GM23338 (cell line): Measurements from ENCODE around the gene HOXA3. TPM values are rescaled to one million over a fixed set of nuclear protein-coding genes. Genes with fewer than 3 reads are reported as not detected.

Source experiments
- ATAC-seq: fragments of 200-7000 bp; cut with Tn5 transposase; 3 replicates; pipeline ENCODE4 v1.9.1; 2020
- DNase-seq: peaks from one replicate; pipeline ENCODE4 v3.0.0-alpha.2; 2015; ENCODE audit warnings: low spot score
- H2AFZ ChIP-seq: fragments of 200-600 bp; sonication (generic); 2 replicates; pipeline ENCODE4 v1.8.0; 2016; ENCODE audit warnings: antibody characterized with exemption, mild to moderate bottlenecking, moderate library complexity
- H3F3A ChIP-seq: fragments of 200-600 bp; sonication (generic); replicated peaks from 2 replicates; pipeline ENCODE4 v1.8.0; 2017; ENCODE audit warnings: antibody characterized with exemption, mixed run types, low read depth
- H3K27ac ChIP-seq: fragments of 200-600 bp; sonication (generic); 2 replicates; pipeline ENCODE4 v1.6.1; 2016; ENCODE audit warnings: low read depth
- H3K27me3 ChIP-seq: fragments of 200-600 bp; sonication (generic); 2 replicates; pipeline ENCODE4 v1.8.0; 2016; ENCODE audit warnings: mild to moderate bottlenecking, mixed run types, moderate library complexity; ENCODE audit not compliant: insufficient read depth
- H3K36me3 ChIP-seq: fragments of 200-600 bp; sonication (generic); 2 replicates; pipeline ENCODE4 v1.8.0; 2016; ENCODE audit warnings: mild to moderate bottlenecking; ENCODE audit not compliant: insufficient read depth
- H3K4me1 ChIP-seq: fragments of 200-600 bp; sonication (generic); 2 replicates; pipeline ENCODE4 v1.8.0; 2016; ENCODE audit warnings: mild to moderate bottlenecking, moderate library complexity; ENCODE audit not compliant: insufficient read depth
- H3K4me2 ChIP-seq: fragments of 200-600 bp; sonication (generic); 2 replicates; pipeline ENCODE4 v1.7.1; 2017; ENCODE audit warnings: mixed run types
- H3K4me3 ChIP-seq: fragments of 200-600 bp; sonication (generic); 2 replicates; pipeline ENCODE4 v1.6.1; 2016; ENCODE audit warnings: mixed run types
- H3K79me2 ChIP-seq: fragments of 200-600 bp; sonication (generic); replicated peaks from 2 replicates; pipeline ENCODE4 v1.8.0; 2017; ENCODE audit warnings: mild to moderate bottlenecking; ENCODE audit not compliant: insufficient read depth
- H3K9me2 ChIP-seq: fragments of 200-600 bp; sonication (generic); 2 replicates; pipeline ENCODE4 v1.8.0; 2017; ENCODE audit not compliant: insufficient read depth
- H4K20me1 ChIP-seq: fragments of 200-600 bp; sonication (generic); replicated peaks from 2 replicates; pipeline ENCODE4 v1.8.0; 2017; ENCODE audit warnings: mild to moderate bottlenecking; ENCODE audit not compliant: insufficient read depth
- H3K27ac Mint-ChIP-seq: 2 replicates; pipeline ENCODE4 v1.8.0; 2020; ENCODE audit warnings: inconsistent platforms, mild to moderate bottlenecking, moderate library complexity, mixed read lengths
- H3K27me3 Mint-ChIP-seq: 3 replicates; pipeline ENCODE4 v1.8.0; 2022; ENCODE audit warnings: low read depth, mild to moderate bottlenecking, moderate library complexity, mixed read lengths, inconsistent platforms; ENCODE audit not compliant: insufficient read depth, poor library complexity
- H3K36me3 Mint-ChIP-seq: 3 replicates; pipeline ENCODE4 v1.8.0; 2021; ENCODE audit warnings: low read depth, mild to moderate bottlenecking, inconsistent platforms, moderate library complexity, mixed read lengths
- H3K4me1 Mint-ChIP-seq: 3 replicates; pipeline ENCODE4 v1.8.0; 2020; ENCODE audit warnings: mild to moderate bottlenecking, inconsistent platforms, mixed read lengths
- H3K4me3 Mint-ChIP-seq: 3 replicates; pipeline ENCODE4 v1.8.0; 2021; ENCODE audit warnings: moderate library complexity, mild to moderate bottlenecking, inconsistent platforms, mixed read lengths
- H3K9me3 Mint-ChIP-seq: 3 replicates; pipeline ENCODE4 v1.8.0; 2020; ENCODE audit warnings: moderate library complexity, mild to moderate bottlenecking, inconsistent platforms, mixed read lengths
- CREB1 ChIP-seq: fragments of 250-450 bp; sonication (Bioruptor Pico); IDR thresholded peaks from 2 replicates; pipeline ENCODE4 v1.5.0; 2020; ENCODE audit warnings: low read depth, mild to moderate bottlenecking, moderate library complexity
- EZH2 ChIP-seq: fragments of 200-600 bp; sonication (generic); IDR thresholded peaks from one replicate; pipeline ENCODE4 v1.8.0; 2017; ENCODE audit warnings: antibody characterized with exemption, mild to moderate bottlenecking, low read depth; ENCODE audit not compliant: unreplicated experiment
- EZH2phosphoT487 ChIP-seq: fragments of 200-600 bp; sonication (generic); IDR thresholded peaks from one replicate; pipeline ENCODE4 v1.8.1; 2018; ENCODE audit warnings: antibody characterized with exemption; ENCODE audit not compliant: unreplicated experiment
- JUNB ChIP-seq: IDR thresholded peaks from one replicate; pipeline ENCODE4 v1.6.1; 2016; ENCODE audit warnings: antibody characterized with exemption; ENCODE audit not compliant: unreplicated experiment
- STAT1 ChIP-seq: IDR thresholded peaks from one replicate; pipeline ENCODE4 v1.6.1; 2016; ENCODE audit warnings: antibody characterized with exemption; ENCODE audit not compliant: unreplicated experiment
- ZNF114 ChIP-seq: fragments of 250-450 bp; sonication (Bioruptor Pico); IDR thresholded peaks from 2 replicates; pipeline ENCODE4 v1.5.0; 2020; ENCODE audit warnings: mild to moderate bottlenecking, moderate library complexity
- ZNF331 ChIP-seq: fragments of 250-450 bp; sonication (Bioruptor Pico); IDR thresholded peaks from 2 replicates; pipeline ENCODE4 v1.5.0; 2020; ENCODE audit warnings: low read depth, mild to moderate bottlenecking, moderate library complexity
- polyA plus RNA-seq: library from polyadenylated mRNA; unstranded; fragments of >200 nt; fragmentation: Nextera tagmentation; extraction: Ambion mirVana; gene quantifications from 2 replicates; pipeline ENCODE4 v1.2.1, GENCODE V29; 2016
- total RNA-seq: library from RNA; depleted of rRNA; stranded (reverse); fragments of >200 nt; shearing (Covaris generic); gene quantifications from 2 replicates; pipeline ENCODE4 v1.2.3, GENCODE V29; 2014
- TF ChIP-seq, protein P1 (sequence below), 2 experiments: fragments of 200-600 bp in 1 of 2; sonication (generic) in 1 of 2; conservative IDR thresholded peaks; 2 replicates each; pipeline versions ENCODE4 v1.5.1 to v1.6.1; 2016 to 2017; ENCODE audit warnings: antibody characterized with exemption in 2 of 2, low read depth in 2 of 2, mild to moderate bottlenecking in 2 of 2, moderate library complexity in 1 of 2

Gene HOXA3
- total and polyA plus RNA-seq, 2 experiments from 2014 or later = not detected

DNA sequence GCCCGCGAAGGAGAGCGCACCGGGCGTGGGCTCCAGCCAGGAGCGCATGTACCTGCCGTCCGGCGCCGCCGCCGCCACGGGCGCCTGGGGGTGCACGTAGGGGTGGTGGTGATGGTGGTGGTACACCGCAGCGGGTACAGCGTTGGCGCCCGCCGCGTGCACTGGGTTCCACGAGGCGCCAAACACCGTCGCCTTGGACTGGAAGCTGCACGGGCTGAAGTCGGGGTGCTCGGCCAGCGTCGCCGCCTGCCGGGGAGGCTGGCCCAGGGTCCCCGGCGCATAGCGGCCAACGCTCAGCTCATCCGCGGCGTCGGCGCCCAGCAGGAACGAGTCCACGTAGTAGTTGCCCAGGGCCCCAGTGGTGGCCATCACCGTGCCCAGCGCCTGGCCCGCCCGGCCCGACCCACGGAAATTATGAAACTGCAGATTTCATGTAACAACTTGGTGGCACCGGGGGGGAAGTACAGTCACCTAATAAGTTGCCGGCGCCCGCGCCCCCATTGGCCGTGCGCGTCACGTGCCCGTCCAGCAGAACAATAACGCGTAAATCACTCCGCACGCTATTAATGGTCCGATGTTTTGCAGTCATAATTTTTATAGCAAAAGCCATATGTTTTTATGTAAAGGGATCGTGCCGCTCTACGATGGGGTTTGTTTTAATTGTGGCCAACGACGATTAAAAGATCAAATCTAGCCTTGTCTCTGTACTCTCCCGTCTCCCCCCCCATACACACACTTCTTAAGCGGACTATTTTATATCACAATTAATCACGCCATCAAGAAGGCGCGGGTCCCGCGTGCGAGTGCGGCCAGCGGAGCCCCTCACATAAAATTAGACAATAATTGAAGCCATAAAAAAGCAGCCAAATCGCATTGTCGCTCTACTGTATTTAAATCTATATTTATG lies 13.0 kb upstream of the HOXA3 start, which contains the start of gene HOXA9:
HOXA9 (minus strand) TSS at position 449 of the 907 bp plus-strand sequence; CDS start at position 369, 80 bp downstream.
- Histone ChIP-seq H3K4me2 (peak within 1 kb of the TSS; percentile 65), H3K27me3 (peaks cover 100% of the 10 kb centered on the region), H4K20me1 (peaks cover 44% of the 10 kb centered on the region), H3K79me2 (no peaks in the 10 kb centered on the region), H3F3A (peaks cover 31% of the 10 kb centered on the region), H3K36me3 (no peaks in the 10 kb centered on the region; the same call in 1 of the 2 replicates), H3K4me1 (peaks cover 4% of the 10 kb centered on the region), H3K4me3 (peak within 1 kb of the TSS; percentile 43; the same call in 1 of the 2 replicates), H2AFZ (peak within 1 kb of the TSS; percentile 85; the same call in 1 of the 2 replicates), H3K27ac (no peak within 1 kb of the TSS), H3K9me2 (no peaks in the 10 kb centered on the region)
- Mint-ChIP-seq H3K27ac (no peak within 1 kb of the TSS), H3K9me3 (peaks cover 11% of the 10 kb centered on the region; the same call in 2 of the 3 replicates), H3K27me3 (peaks cover 99% of the 10 kb centered on the region), H3K4me1 (peaks cover 13% of the 10 kb centered on the region), H3K4me3 (peak within 1 kb of the TSS; percentile 43; the same call in 1 of the 3 replicates), H3K36me3 (no peaks in the 10 kb centered on the region; the same call in 2 of the 3 replicates)
- ATAC-seq (peak; percentile 1; the same call in 2 of the 3 replicates), DNase-seq (peak; percentile 54)
- TF ChIP-seq EZH2 (peak; percentile 91), CREB1 (CRISPR knock-in tag) (no peak), ZNF114 (CRISPR knock-in tag) (no peak), JUNB (no peak), EZH2phosphoT487 (peak; percentile 88)

DNA sequence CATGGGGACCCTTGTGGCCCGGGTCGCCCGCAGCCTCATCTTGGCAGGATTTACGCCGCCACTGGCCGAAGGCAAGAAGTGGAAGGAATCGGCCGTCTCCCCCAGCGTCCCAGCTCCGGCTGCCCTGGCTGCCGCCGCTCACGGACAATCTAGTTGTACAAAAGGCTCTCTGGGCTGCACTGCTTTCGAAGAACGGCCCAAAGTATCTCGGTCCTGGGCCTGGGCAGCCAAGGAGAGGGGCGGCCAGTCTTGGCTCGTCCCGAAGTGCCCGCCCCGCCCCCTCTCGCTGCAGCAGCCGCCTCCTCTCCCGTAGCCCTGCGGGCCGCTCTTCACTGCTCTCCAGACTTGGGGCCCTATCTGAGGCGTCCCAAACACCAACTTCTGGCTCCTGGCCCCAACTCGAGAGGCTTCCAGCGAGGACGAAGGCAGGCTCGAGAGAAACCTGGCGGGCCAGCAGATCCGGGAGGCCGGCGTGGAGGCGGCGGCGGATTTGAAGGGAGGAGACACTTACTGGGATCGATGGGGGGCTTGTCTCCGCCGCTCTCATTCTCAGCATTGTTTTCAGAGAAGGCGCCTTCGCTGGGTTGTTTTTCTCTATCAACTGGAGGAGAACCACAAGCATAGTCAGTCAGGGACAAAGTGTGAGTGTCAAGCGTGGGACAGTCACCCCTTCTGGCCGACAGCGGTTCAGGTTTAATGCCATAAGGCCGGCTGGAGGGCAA lies 12.1 kb upstream of the HOXA3 start:
- H3K79me2 ChIP-seq = no peaks in the 10 kb centered on the region
- H3K4me2 ChIP-seq = peak overlapping the region; percentile 65
- Mint-ChIP-seq H3K4me3 (no peak overlapping the region; the same call in 2 of the 3 replicates), H3K36me3 (no peaks in the 10 kb centered on the region; the same call in 2 of the 3 replicates), H3K27me3 (peaks cover 99% of the 10 kb centered on the region), H3K9me3 (peaks cover 8% of the 10 kb centered on the region; the same call in 2 of the 3 replicates), H3K4me1 (peaks cover 13% of the 10 kb centered on the region), H3K27ac (no peak overlapping the region)
- no peak overlapping the region for H3K27ac ChIP-seq
- H2AFZ ChIP-seq = peak overlapping the region; percentile 85; the same call in 1 of the 2 replicates
- ATAC-seq = peak; percentile 17
- H3K9me2 ChIP-seq = no peaks in the 10 kb centered on the region
- H4K20me1 ChIP-seq = peaks cover 44% of the 10 kb centered on the region
- DNase-seq = peak; percentile 72
- no peaks in the 10 kb centered on the region for H3K4me1 ChIP-seq
- H3K27me3 ChIP-seq = peaks cover 100% of the 10 kb centered on the region
- TF ChIP-seq EZH2 = peak; percentile 98
- no peak for TF ChIP-seq STAT1
- TF ChIP-seq ZNF331 (CRISPR knock-in tag) = no peak
- TF ChIP-seq, protein P1, sequence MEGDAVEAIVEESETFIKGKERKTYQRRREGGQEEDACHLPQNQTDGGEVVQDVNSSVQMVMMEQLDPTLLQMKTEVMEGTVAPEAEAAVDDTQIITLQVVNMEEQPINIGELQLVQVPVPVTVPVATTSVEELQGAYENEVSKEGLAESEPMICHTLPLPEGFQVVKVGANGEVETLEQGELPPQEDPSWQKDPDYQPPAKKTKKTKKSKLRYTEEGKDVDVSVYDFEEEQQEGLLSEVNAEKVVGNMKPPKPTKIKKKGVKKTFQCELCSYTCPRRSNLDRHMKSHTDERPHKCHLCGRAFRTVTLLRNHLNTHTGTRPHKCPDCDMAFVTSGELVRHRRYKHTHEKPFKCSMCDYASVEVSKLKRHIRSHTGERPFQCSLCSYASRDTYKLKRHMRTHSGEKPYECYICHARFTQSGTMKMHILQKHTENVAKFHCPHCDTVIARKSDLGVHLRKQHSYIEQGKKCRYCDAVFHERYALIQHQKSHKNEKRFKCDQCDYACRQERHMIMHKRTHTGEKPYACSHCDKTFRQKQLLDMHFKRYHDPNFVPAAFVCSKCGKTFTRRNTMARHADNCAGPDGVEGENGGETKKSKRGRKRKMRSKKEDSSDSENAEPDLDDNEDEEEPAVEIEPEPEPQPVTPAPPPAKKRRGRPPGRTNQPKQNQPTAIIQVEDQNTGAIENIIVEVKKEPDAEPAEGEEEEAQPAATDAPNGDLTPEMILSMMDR (conservative IDR thresholded peaks at IDR 0.05; ENCODE audit: low read depth in 2 of 2) = peak in 1 of 2 experiments; percentile 37; a peak in 2 of 4 replicates
- TF ChIP-seq EZH2phosphoT487 = peak; percentile 93
- peak overlapping the region; percentile 43; the same call in 1 of the 2 replicates for H3K4me3 ChIP-seq
- H3F3A ChIP-seq = peaks cover 31% of the 10 kb centered on the region
- no peaks in the 10 kb centered on the region; the same call in 1 of the 2 replicates for H3K36me3 ChIP-seq
